Lower lobe of right lung (tissue), 2 donors: ENCODE data around the gene FILIP1. TPM values are rescaled to one million over a fixed set of nuclear protein-coding genes. Genes with fewer than 3 reads are reported as not detected.

Experiments used
- ATAC-seq, 2 donors: fragments of 200-7000 bp; cut with Tn5 transposase; one replicate each; pipeline ENCODE4 v1.9.1; 2020 to 2022; ENCODE audit warnings: mild to moderate bottlenecking in 2 of 2, moderate library complexity in 2 of 2
- DNase-seq: peaks from one replicate; pipeline ENCODE4 v3.0.0-alpha.2; 2020
- H3K27ac ChIP-seq: fragments of 200-600 bp; one replicate; pipeline ENCODE4 v1.8.0; 2022
- H3K27me3 ChIP-seq: fragments of 200-600 bp; one replicate; pipeline ENCODE4 v1.8.0; 2022; ENCODE audit warnings: low read depth
- H3K36me3 ChIP-seq: fragments of 200-600 bp; one replicate; pipeline ENCODE4 v1.8.0; 2022; ENCODE audit warnings: mild to moderate bottlenecking
- H3K4me1 ChIP-seq: fragments of 200-600 bp; one replicate; pipeline ENCODE4 v1.8.0; 2022
- H3K4me3 ChIP-seq: fragments of 200-600 bp; one replicate; pipeline ENCODE4 v1.8.0; 2022; ENCODE audit warnings: mild to moderate bottlenecking
- H3K9me3 ChIP-seq: fragments of 200-600 bp; one replicate; pipeline ENCODE4 v1.8.0; 2022
- CTCF ChIP-seq: fragments of 200-600 bp; IDR thresholded peaks from one replicate; pipeline ENCODE4 v1.8.0; 2022; ENCODE audit warnings: antibody characterized with exemption, mild to moderate bottlenecking
- intact Hi-C: fragments of 100-400 bp; cut with DNase I; formaldehyde crosslinking; loops from one replicate; pipeline ENCODE4 v1.11.0; 2022
- total RNA-seq: library from RNA; stranded (reverse); fragmentation: NEBNext Ultra II Directional; extraction: Animal tissue kit (Norgen Biotek cat#: 25700); gene quantifications from one replicate; pipeline ENCODE4 v1.2.1, GENCODE V29; 2021
- donor health status: DM: no; HTN: yes; CAD: no; lungs with severe emphysema.

The FILIP1 gene
- total RNA-seq, 1 donor from 2014 or later, result 17.4 TPM

GRCh38 chr6:75467284-75467683, 26.3 kb downstream of the FILIP1 start:
- no peak for TF ChIP-seq CTCF
- Histone ChIP-seq H3K27ac (no peak overlapping the region), H3K36me3 (no peaks in the 10 kb centered on the region), H3K9me3 (no peaks in the 10 kb centered on the region), H3K4me1 (no peaks in the 10 kb centered on the region), H3K4me3 (no peak overlapping the region), H3K27me3 (no peaks in the 10 kb centered on the region)
- intact Hi-C loops, result no loop called here
- no peak for DNase-seq
- ATAC-seq, result no peak

DNA sequence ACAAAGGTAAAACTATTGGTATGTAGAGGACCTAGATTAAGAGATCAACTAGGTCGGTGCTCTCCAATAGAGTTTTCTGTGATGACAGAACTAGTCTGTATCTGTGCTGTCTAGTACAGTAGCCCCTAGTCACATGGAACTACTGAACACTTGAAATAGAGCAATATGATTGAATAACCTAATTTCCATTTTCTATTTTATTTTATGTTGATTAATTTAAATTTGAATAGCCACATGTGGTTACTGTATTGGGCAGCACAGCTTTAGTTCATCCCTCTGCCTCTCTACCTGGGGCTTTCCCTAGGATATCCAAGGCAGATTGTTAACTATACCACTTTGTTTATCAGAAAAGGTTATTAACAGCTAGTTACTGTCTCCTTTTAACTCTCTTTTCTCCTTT, 27.0 kb downstream of the FILIP1 start:
- H3K9me3 ChIP-seq, result no peaks in the 10 kb centered on the region
- ATAC-seq (no peak), DNase-seq (no peak)
- H3K36me3 ChIP-seq, result no peaks in the 10 kb centered on the region
- no peak overlapping the region for H3K27ac ChIP-seq
- intact Hi-C loops, result no loop called here
- no peak overlapping the region for H3K4me3 ChIP-seq
- no peak for TF ChIP-seq CTCF
- peaks cover 4% of the 10 kb centered on the region for H3K4me1 ChIP-seq
- no peaks in the 10 kb centered on the region for H3K27me3 ChIP-seq

- ATAC-seq (no peak), DNase-seq (no peak)
- H3K4me1 ChIP-seq, result peaks cover 24% of the 10 kb centered on the region
- no peak for TF ChIP-seq CTCF
- H3K9me3 ChIP-seq, result no peaks in the 10 kb centered on the region
- no peaks in the 10 kb centered on the region for H3K27me3 ChIP-seq
- H3K4me3 ChIP-seq, result no peak overlapping the region
- no peaks in the 10 kb centered on the region for H3K36me3 ChIP-seq
- intact Hi-C loops, result no loop called here
- H3K27ac ChIP-seq, result no peak overlapping the region
Observed at GRCh38 chr6:75463908-75464307, 29.7 kb downstream of the FILIP1 start.

DNA sequence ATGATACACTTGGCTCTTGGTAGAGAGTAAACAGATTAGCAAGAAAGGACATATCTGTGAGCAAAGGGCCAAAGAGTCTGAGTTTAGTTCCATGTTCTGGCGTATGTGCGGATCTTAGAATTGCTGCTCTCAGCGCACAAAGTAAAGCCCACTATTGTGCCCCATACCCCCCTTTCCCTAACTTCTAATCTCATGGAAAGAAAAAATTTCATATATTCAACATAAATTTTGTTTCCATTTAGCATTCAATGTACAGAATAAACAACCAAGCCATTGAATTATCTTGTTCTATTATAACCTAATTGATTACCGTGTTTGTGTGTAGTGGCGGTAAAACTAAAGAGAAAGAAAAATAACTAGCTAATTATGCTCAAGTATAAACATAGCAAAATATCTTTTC, 30.5 kb downstream of the FILIP1 start:
- Histone ChIP-seq H3K27ac (no peak overlapping the region), H3K36me3 (no peaks in the 10 kb centered on the region), H3K9me3 (no peaks in the 10 kb centered on the region), H3K4me1 (peaks cover 24% of the 10 kb centered on the region), H3K27me3 (no peaks in the 10 kb centered on the region), H3K4me3 (no peak overlapping the region)
- ATAC-seq, result no peak
- intact Hi-C loops, result no loop called here
- no peak for TF ChIP-seq CTCF
- no peak for DNase-seq

GRCh38 chr6:75460681-75461080, 32.9 kb downstream of the FILIP1 start:
- no peak for TF ChIP-seq CTCF
- H3K27ac ChIP-seq, result peak overlapping the region; percentile 20
- intact Hi-C loops, result no loop called here
- H3K9me3 ChIP-seq, result no peaks in the 10 kb centered on the region
- ATAC-seq (peak in 1 of 2 donors; percentile 59), DNase-seq (no peak)
- H3K36me3 ChIP-seq, result no peaks in the 10 kb centered on the region
- H3K4me1 ChIP-seq, result peaks cover 24% of the 10 kb centered on the region
- H3K4me3 ChIP-seq, result no peak overlapping the region
- H3K27me3 ChIP-seq, result no peaks in the 10 kb centered on the region

DNA sequence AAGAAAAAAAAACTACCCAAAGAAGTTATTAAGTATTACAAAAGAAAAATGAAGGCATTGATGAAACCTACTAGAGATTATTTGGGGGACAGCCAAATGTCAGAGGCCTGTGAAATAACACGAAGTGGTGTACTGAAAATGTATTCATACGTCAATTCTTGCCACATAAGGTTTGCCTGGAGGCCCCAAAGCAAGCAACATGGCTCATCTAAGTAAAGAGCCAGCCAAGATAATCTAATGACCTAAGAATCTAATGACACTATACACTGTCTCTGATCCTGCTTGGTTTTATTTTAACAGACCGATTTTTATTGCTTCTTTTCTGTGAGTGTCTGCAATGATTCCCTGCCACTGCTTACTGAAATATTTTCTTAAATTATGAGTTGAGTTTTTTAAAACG, 34.7 kb downstream of the FILIP1 start:
- Histone ChIP-seq H3K4me3 (no peak overlapping the region), H3K9me3 (no peaks in the 10 kb centered on the region), H3K4me1 (peaks cover 24% of the 10 kb centered on the region), H3K36me3 (no peaks in the 10 kb centered on the region), H3K27me3 (no peaks in the 10 kb centered on the region), H3K27ac (no peak overlapping the region)
- ATAC-seq (no peak), DNase-seq (no peak)
- intact Hi-C loops, result no loop called here
- no peak for TF ChIP-seq CTCF
